ENCODE data around the gene FILIP1.
"Not testable (repeated sequence)": the region's sequence is repeated elsewhere in the genome, so short reads cannot be mapped to it uniquely, and the experiment has no call there.

The FILIP1 gene

GRCh38 chr6:75463061-75463460 is 30.5 kb downstream of the FILIP1 start:
- H3K4me3 ChIP-seq (ENCODE audit: low read depth, low read length), result no peak overlapping the region

- no peak overlapping the region for H3K4me3 ChIP-seq (ENCODE audit: low read depth, low read length)
Measured at GRCh38 chr6:75460681-75461080, 32.9 kb downstream of the FILIP1 start.

DNA sequence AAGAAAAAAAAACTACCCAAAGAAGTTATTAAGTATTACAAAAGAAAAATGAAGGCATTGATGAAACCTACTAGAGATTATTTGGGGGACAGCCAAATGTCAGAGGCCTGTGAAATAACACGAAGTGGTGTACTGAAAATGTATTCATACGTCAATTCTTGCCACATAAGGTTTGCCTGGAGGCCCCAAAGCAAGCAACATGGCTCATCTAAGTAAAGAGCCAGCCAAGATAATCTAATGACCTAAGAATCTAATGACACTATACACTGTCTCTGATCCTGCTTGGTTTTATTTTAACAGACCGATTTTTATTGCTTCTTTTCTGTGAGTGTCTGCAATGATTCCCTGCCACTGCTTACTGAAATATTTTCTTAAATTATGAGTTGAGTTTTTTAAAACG is 34.7 kb downstream of the FILIP1 start:
- H3K4me3 ChIP-seq (ENCODE audit: low read depth, low read length), result no peak overlapping the region

GRCh38 chr6:75450903-75451302 is 42.7 kb downstream of the FILIP1 start:
- no peak overlapping the region for H3K4me3 ChIP-seq (ENCODE audit: low read depth, low read length)

GRCh38 chr6:75449630-75450206 is 43.9 kb downstream of the FILIP1 start:
- H3K4me3 ChIP-seq (ENCODE audit: low read depth, low read length), result no peak overlapping the region

DNA sequence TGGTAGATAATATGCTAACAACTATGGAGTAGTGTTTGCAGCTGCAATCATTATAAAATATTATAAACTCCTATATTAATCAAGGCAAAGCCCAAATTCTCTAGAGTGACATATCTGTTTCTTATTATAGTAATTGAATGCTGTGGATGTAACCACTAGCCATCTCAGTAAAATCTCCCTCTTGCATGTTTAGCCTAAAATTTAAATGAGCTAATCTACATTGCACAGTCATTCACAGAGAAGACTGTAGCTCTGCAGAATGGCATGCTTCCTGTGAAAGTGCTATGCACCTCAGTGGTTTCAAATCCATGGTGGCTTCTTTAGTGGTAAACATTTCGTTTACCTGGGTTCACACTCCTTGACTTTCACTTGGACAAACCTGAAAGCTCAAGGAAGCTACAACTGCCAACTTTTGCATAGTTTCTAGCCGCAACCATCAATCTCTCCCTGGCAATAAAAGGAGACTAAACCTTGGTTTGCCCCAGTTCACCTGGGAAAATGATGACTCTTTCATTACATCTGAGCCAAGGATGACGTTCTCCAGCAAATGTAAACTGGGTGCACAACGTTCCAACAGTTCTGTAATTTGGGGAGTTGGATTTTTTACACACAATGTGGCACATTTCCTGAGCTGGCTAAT is 47.2 kb downstream of the FILIP1 start:
- no peak overlapping the region for H3K4me3 ChIP-seq (ENCODE audit: low read depth, low read length)

DNA sequence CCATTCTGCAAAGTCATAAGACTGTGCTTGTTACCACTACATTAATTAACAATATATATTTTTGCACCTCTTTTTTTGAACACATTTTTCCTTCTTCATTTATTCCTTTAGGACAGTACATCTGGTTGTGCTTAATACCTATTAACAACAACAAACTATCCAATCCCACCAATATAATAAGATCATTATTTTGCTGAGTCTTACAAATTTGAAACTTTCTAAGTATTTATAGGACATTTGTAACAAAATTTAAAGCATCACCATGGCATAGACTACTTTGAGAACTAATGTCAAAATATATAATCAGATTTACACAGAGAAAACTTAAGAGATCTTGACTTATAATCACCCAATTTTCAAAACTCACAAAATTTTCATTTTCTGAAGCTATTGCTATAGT is 47.9 kb downstream of the FILIP1 start:
- H3K4me3 ChIP-seq (ENCODE audit: low read depth, low read length), result no peak overlapping the region

DNA sequence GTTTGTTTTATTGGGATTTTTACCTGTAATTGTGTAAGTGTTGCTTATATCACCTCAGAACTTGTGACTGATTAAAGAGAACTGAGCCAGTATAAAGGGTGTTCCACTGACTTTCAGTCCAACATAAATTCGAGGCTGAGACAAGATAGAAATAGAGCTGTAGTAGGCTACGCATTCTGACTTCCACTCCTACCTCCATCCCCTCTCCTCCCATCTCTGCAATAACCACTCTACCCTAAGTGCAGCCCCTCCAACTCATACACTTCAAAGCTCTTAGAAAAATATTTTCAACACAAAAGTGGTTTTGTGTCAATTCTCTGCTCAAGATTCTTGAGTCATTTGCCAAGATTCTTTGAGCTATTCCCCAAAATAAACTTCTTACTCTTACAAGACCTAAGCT is 48.7 kb downstream of the FILIP1 start:
- H3K4me3 ChIP-seq (ENCODE audit: low read depth, low read length), result no peak overlapping the region

- H3K4me3 ChIP-seq (ENCODE audit: low read depth, low read length), result not testable (repeated sequence)
Measured at GRCh38 chr6:75441883-75442282, 51.7 kb downstream of the FILIP1 start.

GRCh38 chr6:75441479-75441878 is 52.1 kb downstream of the FILIP1 start:
- not testable (repeated sequence) for H3K4me3 ChIP-seq (ENCODE audit: low read depth, low read length)

- H3K4me3 ChIP-seq (ENCODE audit: low read depth, low read length), result no peak overlapping the region
Measured at GRCh38 chr6:75438442-75439116, 55.0 kb downstream of the FILIP1 start.

GRCh38 chr6:75438013-75438431 is 55.6 kb downstream of the FILIP1 start:
- H3K4me3 ChIP-seq (ENCODE audit: low read depth, low read length), result no peak overlapping the region

DNA sequence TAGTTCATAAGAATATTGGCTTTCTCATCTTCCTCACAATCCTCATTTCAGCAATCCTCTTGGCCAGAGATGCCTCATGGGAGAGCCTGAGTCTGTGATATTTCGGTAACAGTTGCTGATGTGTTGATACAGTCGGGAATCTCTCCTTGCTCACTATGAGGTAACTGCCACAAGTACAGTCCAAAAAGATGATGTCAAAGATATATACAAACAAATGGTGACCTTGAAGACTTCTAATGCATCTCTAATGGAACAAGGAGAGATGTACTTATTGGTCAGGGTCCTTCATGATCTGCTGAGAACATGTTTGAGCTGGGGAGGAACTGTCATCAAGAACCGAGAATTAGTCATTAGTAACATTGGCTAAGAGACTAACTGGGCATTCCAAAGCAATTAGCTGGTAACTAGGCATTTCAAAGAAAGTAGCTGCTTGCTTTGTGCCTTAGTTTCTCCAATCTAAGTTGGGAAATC is 56.1 kb downstream of the FILIP1 start:
- no peak overlapping the region for H3K4me3 ChIP-seq (ENCODE audit: low read depth, low read length)

DNA sequence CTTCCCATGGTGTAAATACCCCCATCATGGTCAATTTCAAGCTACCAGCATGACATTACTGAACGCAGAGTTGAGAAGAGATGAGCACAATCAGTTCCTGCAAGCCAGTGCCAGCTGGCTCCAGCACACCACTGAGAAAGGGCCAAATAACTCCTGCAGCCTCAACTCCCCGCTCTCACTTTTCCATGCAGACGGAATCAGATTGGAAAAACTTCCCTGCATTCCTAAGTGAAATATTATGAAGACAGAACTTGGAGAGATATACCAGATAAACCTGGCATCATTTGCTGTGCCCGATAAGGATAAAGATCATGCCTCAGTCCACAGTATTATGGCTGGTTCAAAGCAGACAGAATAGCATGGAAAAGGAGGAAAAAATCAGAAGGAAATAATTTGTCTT is 56.7 kb downstream of the FILIP1 start:
- H3K4me3 ChIP-seq (ENCODE audit: low read depth, low read length), result no peak overlapping the region

- not testable (repeated sequence) for H3K4me3 ChIP-seq (ENCODE audit: low read depth, low read length)
Measured at GRCh38 chr6:75432809-75433208, 60.8 kb downstream of the FILIP1 start.

- H3K4me3 ChIP-seq (ENCODE audit: low read depth, low read length), result no peak overlapping the region
Measured at GRCh38 chr6:75431379-75431778, 62.2 kb downstream of the FILIP1 start.

DNA sequence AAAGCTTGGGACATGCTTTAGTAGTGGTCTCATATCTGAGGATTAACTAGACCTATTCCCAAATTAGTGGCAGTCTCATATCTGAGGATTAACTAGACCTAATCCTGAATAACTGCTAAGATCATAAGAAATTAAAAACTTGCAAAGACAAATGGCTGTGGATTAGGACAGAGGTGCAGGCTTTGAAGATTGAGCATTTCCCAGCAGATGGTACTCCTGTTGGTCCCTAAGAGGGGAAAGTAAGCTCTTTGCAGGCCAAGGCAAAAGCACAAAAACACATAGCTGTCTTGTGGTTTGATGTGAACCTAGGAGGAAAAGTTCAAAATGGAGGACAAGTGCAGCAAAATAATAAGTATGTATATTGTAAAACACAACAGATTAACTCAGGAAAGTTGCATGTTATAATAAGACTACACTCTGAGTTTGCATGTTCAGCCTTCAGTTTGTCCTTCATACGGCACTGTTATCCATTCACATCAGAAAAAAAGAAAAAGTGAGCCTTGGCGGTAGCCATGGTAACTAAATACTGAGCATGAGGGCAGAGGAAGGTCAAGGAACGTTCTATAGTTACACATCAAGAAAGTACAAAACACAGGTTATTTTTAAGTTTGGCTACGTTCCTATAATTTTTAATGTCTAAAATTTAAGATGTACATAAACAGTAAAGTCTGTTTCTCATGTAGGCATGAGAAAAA is 62.8 kb downstream of the FILIP1 start:
- H3K4me3 ChIP-seq (ENCODE audit: low read depth, low read length), result no peak overlapping the region

DNA sequence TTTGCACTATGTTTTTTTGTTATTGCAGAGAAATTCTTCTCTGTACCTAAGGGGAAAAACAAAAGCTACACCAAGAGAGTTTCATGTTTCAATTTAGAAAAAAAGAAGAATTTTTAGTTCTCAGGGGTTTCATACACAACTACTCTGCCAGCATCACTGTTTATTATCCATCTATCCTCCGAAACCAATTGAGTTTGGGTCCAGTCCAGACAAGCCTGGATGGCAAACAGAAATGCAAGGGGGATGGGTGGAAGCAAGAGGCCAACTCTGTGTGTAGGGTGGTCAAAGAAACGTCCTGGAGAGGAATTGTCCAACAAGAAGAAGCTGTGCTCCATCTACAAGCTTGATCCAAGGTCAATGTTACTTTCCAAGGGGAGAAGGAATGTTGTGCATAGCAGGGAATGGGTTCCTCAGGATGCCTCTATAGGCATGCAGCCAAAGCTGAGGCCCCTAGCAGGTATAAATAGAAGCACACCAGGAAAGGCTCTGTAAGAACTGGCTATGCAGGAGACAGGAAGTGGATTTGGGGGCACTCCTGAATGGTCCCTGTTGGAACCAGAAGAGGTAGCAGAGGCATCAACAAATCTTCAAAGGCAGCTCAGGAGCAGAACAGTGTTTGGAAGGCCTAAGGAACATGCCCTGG is 64.4 kb downstream of the FILIP1 start:
- H3K4me3 ChIP-seq (ENCODE audit: low read depth, low read length), result no peak overlapping the region

DNA sequence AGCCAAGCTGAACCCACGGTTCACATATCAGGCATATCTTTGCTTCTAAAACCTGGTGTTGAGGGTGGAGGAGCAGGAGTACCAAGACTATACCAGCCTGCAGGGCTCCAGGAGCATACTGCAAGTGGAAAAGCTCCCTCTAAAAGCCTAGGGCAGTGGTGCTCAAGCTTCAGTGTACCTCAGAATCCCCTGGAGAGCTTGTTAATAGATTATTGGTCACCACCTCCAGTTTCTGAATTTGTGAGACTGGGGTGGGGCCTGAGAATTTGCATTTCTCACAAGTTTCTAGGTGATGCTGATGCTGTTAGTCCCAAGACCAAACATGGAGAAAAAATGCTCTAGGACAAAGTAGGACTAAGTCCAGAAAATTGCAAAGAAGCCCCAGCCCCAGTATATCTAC is 65.4 kb downstream of the FILIP1 start:
- H3K4me3 ChIP-seq (ENCODE audit: low read depth, low read length), result no peak overlapping the region

GRCh38 chr6:75427329-75427728 is 66.3 kb downstream of the FILIP1 start:
- H3K4me3 ChIP-seq (ENCODE audit: low read depth, low read length), result no peak overlapping the region

All from iPS-11a (cell line).